Large intestine (tissue), 3 donors: Measurements from ENCODE around the gene TUBB3. TPM values are rescaled to one million over a fixed set of nuclear protein-coding genes. Genes with fewer than 3 reads are reported as not detected.

ENCODE experiments used
- DNase-seq, 2 donors: peaks; one replicate each; pipeline versions ENCODE4 v3.0.0 to v3.0.0-alpha.2; 2013
- H3K27ac ChIP-seq: one replicate; pipeline ENCODE4 v1.5.1; 2013; ENCODE audit warnings: low read length
- H3K27me3 ChIP-seq: 2 replicates; pipeline ENCODE4 v1.6.1; 2013; ENCODE audit warnings: low read length; ENCODE audit not compliant: control insufficient read depth, insufficient read depth
- H3K36me3 ChIP-seq: 2 replicates; pipeline ENCODE4 v1.6.1; 2013; ENCODE audit warnings: low read length; ENCODE audit not compliant: control insufficient read depth, insufficient read depth
- H3K4me1 ChIP-seq: one replicate; pipeline ENCODE4 v1.6.1; 2013; ENCODE audit warnings: low read length; ENCODE audit not compliant: control insufficient read depth, insufficient read depth
- H3K4me3 ChIP-seq: one replicate; pipeline ENCODE4 v1.5.1; 2013; ENCODE audit warnings: low read length
- H3K9me3 ChIP-seq: one replicate; pipeline ENCODE4 v1.6.1; 2013; ENCODE audit warnings: mild to moderate bottlenecking, low read depth, low read length, moderate library complexity; ENCODE audit not compliant: control insufficient read depth
- WGBS: methylation state at CpG from one replicate; pipeline ENCODE4 v1.1.5; 2013; ENCODE audit warnings: low lambda C conversion rate; ENCODE audit not compliant: insufficient coverage; 5-methylcytosine and 5-hydroxymethylcytosine counted together
- polyA plus RNA-seq: library from polyadenylated mRNA; unstranded; fragments of 120-200 nt; gene quantifications from one replicate; pipeline ENCODE4 v1.2.1, GENCODE V29; 2013

TUBB3 gene
- polyA plus RNA-seq, 1 donor: 60.9 TPM

GRCh38 chr16:89981414-89981813 is 58.3 kb downstream of the TUBB3 start:
- no CpG with 5 or more reads among the region's 8 CpGs for WGBS
- H3K27ac ChIP-seq: no peak overlapping the region
- no peak overlapping the region for H3K4me3 ChIP-seq
- DNase-seq: no peak
- H3K4me1 ChIP-seq: no peaks in the 10 kb centered on the region
- H3K9me3 ChIP-seq: no peaks in the 10 kb centered on the region
- peaks cover 72% of the 10 kb centered on the region for H3K36me3 ChIP-seq
- H3K27me3 ChIP-seq: no peaks in the 10 kb centered on the region

GRCh38 chr16:89982318-89982717 is 59.2 kb downstream of the TUBB3 start:
- Histone ChIP-seq H3K27ac (no peak overlapping the region), H3K27me3 (no peaks in the 10 kb centered on the region), H3K36me3 (peaks cover 81% of the 10 kb centered on the region), H3K4me3 (no peak overlapping the region), H3K4me1 (no peaks in the 10 kb centered on the region), H3K9me3 (no peaks in the 10 kb centered on the region)
- WGBS: no CpG with 5 or more reads among the region's 9 CpGs
- DNase-seq: no peak

- DNase-seq: no peak
- Histone ChIP-seq H3K4me1 (no peaks in the 10 kb centered on the region), H3K27me3 (no peaks in the 10 kb centered on the region), H3K4me3 (no peak overlapping the region), H3K9me3 (no peaks in the 10 kb centered on the region), H3K27ac (no peak overlapping the region), H3K36me3 (peaks cover 73% of the 10 kb centered on the region)
- WGBS: 60% methylated on average over 2 of the region's 15 CpGs
Measured at GRCh38 chr16:89983536-89983935, 60.4 kb downstream of the TUBB3 start.

GRCh38 chr16:89984216-89984615 is 61.1 kb downstream of the TUBB3 start:
- H3K27ac ChIP-seq: no peak overlapping the region
- peaks cover 73% of the 10 kb centered on the region for H3K36me3 ChIP-seq
- H3K4me3 ChIP-seq: no peak overlapping the region
- no peak for DNase-seq
- H3K9me3 ChIP-seq: no peaks in the 10 kb centered on the region
- no peaks in the 10 kb centered on the region for H3K4me1 ChIP-seq
- 100% methylated on average over 2 of the region's 7 CpGs for WGBS
- H3K27me3 ChIP-seq: no peaks in the 10 kb centered on the region

GRCh38 chr16:89985219-89985618 is 62.1 kb downstream of the TUBB3 start:
- no CpG with 5 or more reads among the region's 10 CpGs for WGBS
- Histone ChIP-seq H3K9me3 (no peaks in the 10 kb centered on the region), H3K27me3 (no peaks in the 10 kb centered on the region), H3K27ac (no peak overlapping the region), H3K4me1 (no peaks in the 10 kb centered on the region), H3K36me3 (peaks cover 66% of the 10 kb centered on the region), H3K4me3 (no peak overlapping the region)
- DNase-seq: no peak

Other genes with a start within 250 kb of the TUBB3 start
- 165 TPM for gene CDK10, start 236.7 kb upstream of the TUBB3 start, polyA plus RNA-seq
- 18.7 TPM for gene SPATA2L, start 221.6 kb upstream of the TUBB3 start, polyA plus RNA-seq
- gene VPS9D1, start 202.4 kb upstream of the TUBB3 start, polyA plus RNA-seq: 13.4 TPM
- gene ZNF276, start 201.8 kb upstream of the TUBB3 start, polyA plus RNA-seq: 35.7 TPM
- 23.3 TPM for gene FANCA, start 106.7 kb upstream of the TUBB3 start, polyA plus RNA-seq
- gene SPIRE2, start 94.9 kb upstream of the TUBB3 start, polyA plus RNA-seq: 55.2 TPM
- gene TCF25, start 49.8 kb upstream of the TUBB3 start, polyA plus RNA-seq: 129 TPM
- 9.4 TPM for gene MC1R, start 4.5 kb upstream of the TUBB3 start, polyA plus RNA-seq
- 48.2 TPM for gene DEF8, start 25.4 kb downstream of the TUBB3 start, polyA plus RNA-seq
- gene DBNDD1, start 96.1 kb downstream of the TUBB3 start, polyA plus RNA-seq: 9.5 TPM
- not detected for gene PRDM7, start 154.0 kb downstream of the TUBB3 start, polyA plus RNA-seq